Right lobe of liver (tissue), 6 donors: ENCODE results near the gene NFIA. TPM values are rescaled to one million over a fixed set of nuclear protein-coding genes. Genes with fewer than 3 reads are reported as not detected.

ENCODE experiments used
- ATAC-seq, 4 donors: fragments of 200-7000 bp; cut with Tn5 transposase; one replicate each; pipeline ENCODE4 v1.9.1; 2020; ENCODE audit warnings: mild to moderate bottlenecking in 4 of 4, moderate library complexity in 4 of 4
- DNase-seq, 3 donors: peaks; one replicate each; pipeline ENCODE4 v3.0.0-alpha.2; 2020
- H3K27ac ChIP-seq, 3 donors: fragments of 200-600 bp; one replicate each; pipeline ENCODE4 v1.8.0; 2022
- H3K27me3 ChIP-seq, 2 donors: fragments of 200-600 bp; one replicate each; pipeline ENCODE4 v1.8.0; 2022
- H3K36me3 ChIP-seq, 4 donors: fragments of 200-600 bp; sonication (generic) in 1 of 4; one replicate each; pipeline versions ENCODE4 v1.5.1 to v1.8.0; 2017 to 2022; ENCODE audit warnings: control low read depth in 1 of 4
- H3K4me1 ChIP-seq, 4 donors: fragments of 200-600 bp; sonication (generic) in 1 of 4; one replicate each; pipeline versions ENCODE4 v1.5.1 to v1.8.0; 2017 to 2022; ENCODE audit warnings: control low read depth in 1 of 4
- H3K4me3 ChIP-seq, 3 donors: fragments of 200-600 bp; one replicate each; pipeline ENCODE4 v1.8.0; 2022
- H3K9me3 ChIP-seq, 4 donors: fragments of 200-600 bp; sonication (generic) in 1 of 4; one replicate each; pipeline versions ENCODE4 v1.5.1 to v1.8.0; 2017 to 2022; ENCODE audit warnings: control low read depth in 1 of 4
- CTCF ChIP-seq, 4 donors: fragments of 200-600 bp in 3 of 4; fragments of 450-650 bp in 1 of 4; IDR thresholded peaks; one replicate each; pipeline versions ENCODE4 v1.5.1 to v1.8.0; 2016 to 2022; ENCODE audit warnings: antibody characterized with exemption in 4 of 4, mild to moderate bottlenecking in 2 of 4
- POLR2A ChIP-seq: fragments of 450-650 bp; IDR thresholded peaks from one replicate; pipeline ENCODE4 v1.6.1; 2017; ENCODE audit warnings: antibody characterized with exemption, mild to moderate bottlenecking
- WGBS: methylation state at CpG from one replicate; pipeline ENCODE4 v1.1.6; 2018; ENCODE audit warnings: low coverage, low lambda C conversion rate; ENCODE audit not compliant: insufficient coverage; ENCODE audit errors: missing lambda C conversion rate; 5-methylcytosine and 5-hydroxymethylcytosine counted together
- intact Hi-C, 2 donors: fragments of 100-400 bp; cut with DNase I; formaldehyde crosslinking; loops; one replicate each; pipeline versions ENCODE4 v1.11.2 to v1.14.1; 2022
- total RNA-seq, 6 experiments: library from RNA; depleted of rRNA in 2 of 6; stranded (reverse); fragments of >200 nt in 2 of 6; fragmentation: NEBNext Ultra II Directional in 3 of 6; extraction: Animal tissue kit (Norgen Biotek cat#: 25700) in 3 of 6; gene quantifications; one replicate each; pipeline versions ENCODE4 v1.1.0 to v1.2.4, GENCODE V29; 2016 to 2023
- donor health status: DM: no; HTN: yes; CAD: no.
- donor health status: DM: no; HTN: no; CAD: no.
- donor health status: DM: no; HTN: no; CAD: no.
- donor health status: DM: no; HTN: yes; CAD: no.
- donor health status: DM: no; HTN: yes; CAD: no.

The NFIA gene
- total RNA-seq, 6 experiments from 2014 or later: 36.7 to 97.2 (median 57.9) TPM

- no peak for DNase-seq
- Histone ChIP-seq H3K9me3 (no peaks in the 10 kb centered on the region), H3K27ac (no peak overlapping the region), H3K4me1 (peaks cover 0 to 19% (median 0%) of the 10 kb centered on the region in 4 donors), H3K36me3 (no peaks in the 10 kb centered on the region), H3K4me3 (no peak overlapping the region), H3K27me3 (no peaks in the 10 kb centered on the region)
- WGBS: 95% methylated on average over 4 of the region's 4 CpGs
- intact Hi-C loops: no loop called here
- TF ChIP-seq CTCF (IDR thresholded peaks at IDR 0.05) (no peak), POLR2A (no peak)
- ATAC-seq: no peak
These were observed 182.5 kb downstream of the NFIA start for GRCh38 chr1:61264825-61265242.

- intact Hi-C loops: no loop called here
- Histone ChIP-seq H3K36me3 (no peaks in the 10 kb centered on the region), H3K4me3 (no peak overlapping the region), H3K9me3 (no peaks in the 10 kb centered on the region), H3K4me1 (peaks cover 0 to 19% (median 0%) of the 10 kb centered on the region in 4 donors), H3K27me3 (no peaks in the 10 kb centered on the region), H3K27ac (no peak overlapping the region)
- DNase-seq (no peak), ATAC-seq (no peak)
- TF ChIP-seq POLR2A (no peak), CTCF (IDR thresholded peaks at IDR 0.05) (no peak)
- WGBS: 81% methylated on average over 3 of the region's 3 CpGs
These were observed 183.3 kb downstream of the NFIA start for GRCh38 chr1:61265665-61266064.

GRCh38 chr1:61266738-61267137 lies 184.4 kb downstream of the NFIA start:
- Histone ChIP-seq H3K4me3 (no peak overlapping the region), H3K36me3 (no peaks in the 10 kb centered on the region), H3K27ac (no peak overlapping the region), H3K4me1 (peaks cover 0 to 19% (median 0%) of the 10 kb centered on the region in 4 donors), H3K27me3 (no peaks in the 10 kb centered on the region), H3K9me3 (no peaks in the 10 kb centered on the region)
- ATAC-seq (no peak), DNase-seq (no peak)
- TF ChIP-seq POLR2A (no peak), CTCF (IDR thresholded peaks at IDR 0.05) (no peak)
- intact Hi-C loops: no loop called here

GRCh38 chr1:61268546-61269240 lies 186.3 kb downstream of the NFIA start:
- peaks cover 0 to 12% (median 0%) of the 10 kb centered on the region in 4 donors for H3K4me1 ChIP-seq
- intact Hi-C loops: no loop called here
- peak in 3 of 4 donors; percentile 18 to 27 (median 19) for ATAC-seq
- no peaks in the 10 kb centered on the region for H3K9me3 ChIP-seq
- H3K4me3 ChIP-seq: no peak overlapping the region
- DNase-seq: no peak
- H3K27ac ChIP-seq: no peak overlapping the region
- no peaks in the 10 kb centered on the region for H3K27me3 ChIP-seq
- 42% methylated on average over 8 of the region's 9 CpGs for WGBS
- H3K36me3 ChIP-seq: no peaks in the 10 kb centered on the region
- TF ChIP-seq POLR2A: no peak
- TF ChIP-seq CTCF (IDR thresholded peaks at IDR 0.05): no peak
